Sigmoid colon (tissue), 7 donors: ENCODE data around the gene CEBPB. TPM values are rescaled to one million over a fixed set of nuclear protein-coding genes. Genes with fewer than 3 reads are reported as not detected.
"Not testable (repeated sequence)": the region's sequence is repeated elsewhere in the genome, so short reads cannot be mapped to it uniquely, and the experiment has no call there.

Experiments
- DNase-seq: peaks from one replicate; pipeline ENCODE4 v3.0.0-alpha.2; 2019
- H3K27ac ChIP-seq, 4 donors: fragments of 200-600 bp; sonication (generic); one replicate each; pipeline ENCODE4 v1.5.1; 2016 to 2019; ENCODE audit warnings: mild to moderate bottlenecking in 1 of 4
- H3K27me3 ChIP-seq, 3 donors: fragments of 200-600 bp; sonication (generic); one replicate each; pipeline ENCODE4 v1.5.1; 2019; ENCODE audit warnings: mild to moderate bottlenecking in 1 of 3
- H3K36me3 ChIP-seq, 4 donors: fragments of 200-600 bp; sonication (generic); one replicate each; pipeline ENCODE4 v1.5.1; 2016 to 2019
- H3K4me1 ChIP-seq, 4 donors: fragments of 200-600 bp; sonication (generic); one replicate each; pipeline ENCODE4 v1.5.1; 2017 to 2019
- H3K4me3 ChIP-seq, 4 donors: fragments of 200-600 bp; sonication (generic); one replicate each; pipeline ENCODE4 v1.5.1; 2017 to 2019; ENCODE audit warnings: mild to moderate bottlenecking in 2 of 4, moderate library complexity in 1 of 4
- H3K9me3 ChIP-seq, 4 donors: fragments of 200-600 bp in 3 of 4; sonication (generic) in 3 of 4; one replicate each; pipeline versions ENCODE4 v1.5.1 to v1.6.1; 2013 to 2019
- CTCF ChIP-seq, 4 experiments: fragments of 450-650 bp in 3 of 4; fragments of 200-600 bp in 1 of 4; IDR thresholded peaks; one replicate each; pipeline ENCODE4 v1.5.1; 2016 to 2019; ENCODE audit warnings: antibody characterized with exemption in 4 of 4, mild to moderate bottlenecking in 3 of 4, moderate library complexity in 2 of 4
- EP300 ChIP-seq, 4 donors: sonication (generic); formaldehyde crosslinking; IDR thresholded peaks; one replicate each; pipeline ENCODE4 v1.6.1; 2017; ENCODE audit warnings: antibody characterized with exemption in 4 of 4
- POLR2A ChIP-seq, 2 donors: fragments of 450-650 bp; IDR thresholded peaks; one replicate each; pipeline ENCODE4 v1.6.1; 2016; ENCODE audit warnings: antibody characterized with exemption in 2 of 2, mild to moderate bottlenecking in 2 of 2, moderate library complexity in 2 of 2
- POLR2AphosphoS5 ChIP-seq, 4 donors: sonication (generic); formaldehyde crosslinking; IDR thresholded peaks; one replicate each; pipeline ENCODE4 v1.6.1; 2017; ENCODE audit warnings: antibody characterized with exemption in 4 of 4
- WGBS, 2 donors: extraction: QIAGEN DNeasy Blood & Tissue Kit; methylation state at CpG; one replicate each; pipeline ENCODE4 v1.1.7; 2013; 5-methylcytosine and 5-hydroxymethylcytosine counted together
- intact Hi-C: fragments of 100-400 bp; cut with DNase I; formaldehyde crosslinking; loops from one replicate; pipeline ENCODE4 v1.15.1; 2023
- polyA plus RNA-seq, 3 donors: library from polyadenylated mRNA; stranded (reverse); fragments of 200-250 nt; gene quantifications; one replicate each; pipeline ENCODE4 v1.2.3, GENCODE V29; 2013
- total RNA-seq, 4 donors: library from RNA; depleted of rRNA; stranded (reverse); fragments of >200 nt; gene quantifications; one replicate each; pipeline ENCODE4 v1.1.0, GENCODE V29; 2016
- donor health status: healthy with polysubstance abuse.
- donor health status: Bipolar disorder and iron deficiency.
- donor health status: healthy.

The CEBPB gene
- total and polyA plus RNA-seq, 7 donors: 6.9 to 173 (median 53.2) TPM

DNA sequence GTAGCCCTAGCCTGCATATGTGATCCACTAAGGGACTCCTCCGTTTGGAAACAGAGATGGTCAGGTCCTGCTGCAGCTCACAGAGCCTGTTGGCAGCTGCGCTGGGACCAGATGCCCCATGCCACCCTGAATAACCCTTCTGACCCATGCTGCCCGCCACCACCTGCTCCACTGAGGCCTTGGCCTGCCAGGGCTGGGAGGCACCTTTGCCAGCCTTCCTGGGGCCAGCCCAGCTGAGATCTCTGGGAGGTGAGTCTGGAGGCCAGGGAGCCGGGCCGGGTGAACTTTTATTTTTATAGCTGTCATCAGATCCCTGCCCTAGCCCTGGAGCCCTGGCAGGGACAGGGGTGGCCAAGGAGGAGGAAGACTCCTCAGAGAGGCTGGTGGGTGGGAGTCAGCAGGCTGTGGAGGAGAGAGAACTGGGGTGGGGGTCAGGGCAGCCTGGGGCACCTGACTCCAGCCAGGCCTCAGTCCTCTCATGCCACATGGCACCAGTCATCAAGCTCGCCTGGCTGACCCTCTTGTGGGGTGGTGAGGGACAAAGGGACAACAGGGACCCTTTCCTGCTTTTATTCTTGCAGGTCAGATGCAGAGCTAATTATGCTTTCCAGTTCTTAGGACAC lies 10.0 kb downstream of the CEBPB start:
- H3K27me3 ChIP-seq: no peaks in the 10 kb centered on the region
- intact Hi-C loops: no loop called here
- TF ChIP-seq POLR2AphosphoS5 (IDR thresholded peaks at IDR 0.05) (no peak), POLR2A (IDR thresholded peaks at IDR 0.05) (no peak), CTCF (IDR thresholded peaks at IDR 0.05) (no peak), EP300 (IDR thresholded peaks at IDR 0.05) (no peak)
- 54 to 84% methylated on average over 6 of the region's 6 CpGs for WGBS, 2 donors
- DNase-seq: peak; percentile 70
- H3K9me3 ChIP-seq: peaks cover 0 to 4% (median 0%) of the 10 kb centered on the region in 4 donors
- no peaks in the 10 kb centered on the region for H3K4me1 ChIP-seq
- H3K4me3 ChIP-seq: no peak overlapping the region
- no peak overlapping the region for H3K27ac ChIP-seq
- H3K36me3 ChIP-seq: no peaks in the 10 kb centered on the region

GRCh38 chr20:50201710-50202109 lies 11.1 kb downstream of the CEBPB start:
- H3K36me3 ChIP-seq, intact Hi-C loops, H3K27ac ChIP-seq, H3K27me3 ChIP-seq, H3K4me1 ChIP-seq, H3K4me3 ChIP-seq, H3K9me3 ChIP-seq: not testable (repeated sequence)
- DNase-seq: peak; percentile 62
- WGBS, 2 donors: 95 to 96% methylated on average over 7 of the region's 7 CpGs

- Histone ChIP-seq H3K4me1 (no peaks in the 10 kb centered on the region), H3K27me3 (no peaks in the 10 kb centered on the region), H3K27ac (no peak overlapping the region), H3K9me3 (peaks cover 0 to 4% (median 0%) of the 10 kb centered on the region in 4 donors), H3K36me3 (no peaks in the 10 kb centered on the region), H3K4me3 (no peak overlapping the region)
- no peak for DNase-seq
- WGBS, 2 donors: 75 to 93% methylated on average over 5 of the region's 5 CpGs
- TF ChIP-seq POLR2A (IDR thresholded peaks at IDR 0.05) (no peak), POLR2AphosphoS5 (IDR thresholded peaks at IDR 0.05) (no peak), CTCF (IDR thresholded peaks at IDR 0.05) (no peak), EP300 (IDR thresholded peaks at IDR 0.05) (no peak)
- intact Hi-C loops: no loop called here
Observed at GRCh38 chr20:50202677-50203076, 12.0 kb downstream of the CEBPB start.

DNA sequence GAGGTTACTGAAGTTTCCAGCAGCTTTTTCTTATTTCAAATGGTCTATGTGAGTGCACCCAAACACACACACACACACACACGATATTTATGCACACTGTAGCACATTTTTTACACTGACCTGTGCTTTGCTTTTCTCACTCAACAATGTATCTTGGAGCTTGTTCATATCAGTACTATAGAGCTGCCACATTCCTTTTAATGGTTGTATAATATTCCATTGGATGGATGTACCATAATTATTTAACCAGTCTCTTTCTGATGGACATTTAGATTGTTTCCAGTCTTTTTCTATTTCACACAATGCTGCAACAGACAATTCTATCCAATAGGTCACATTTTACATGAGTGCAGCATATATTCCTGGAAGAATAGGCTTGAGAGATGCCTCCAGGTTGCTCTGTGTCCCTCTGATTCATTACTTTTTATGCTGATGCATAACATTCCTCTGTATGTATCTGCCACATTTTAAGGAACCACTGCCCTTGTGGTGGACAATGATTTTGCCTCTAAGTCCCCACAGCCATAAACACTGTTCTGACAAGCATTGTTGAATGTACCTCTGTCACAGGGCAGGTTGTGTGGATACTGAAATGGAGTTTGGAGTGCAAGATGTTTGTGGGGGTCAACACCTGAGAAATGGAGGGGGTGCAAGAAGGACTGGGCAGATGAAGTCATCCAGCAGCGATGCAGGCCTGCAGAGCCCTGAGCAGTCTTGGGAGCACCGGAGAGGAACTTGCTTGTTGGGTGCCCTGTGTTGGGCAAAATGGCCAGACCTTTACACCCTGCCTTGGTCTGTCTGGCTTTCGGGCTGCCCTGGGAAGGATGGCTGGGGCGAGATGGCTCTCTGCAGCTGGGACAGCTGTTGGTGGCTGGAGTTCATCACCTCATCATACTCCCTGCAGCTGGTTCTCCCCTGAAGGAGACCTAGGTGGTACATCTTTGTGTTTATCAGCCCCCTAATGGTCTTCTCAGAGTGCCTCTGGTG lies 13.6 kb downstream of the CEBPB start:
- H3K9me3 ChIP-seq: peaks cover 0 to 4% (median 0%) of the 10 kb centered on the region in 4 donors
- no peaks in the 10 kb centered on the region for H3K36me3 ChIP-seq
- no peaks in the 10 kb centered on the region for H3K4me1 ChIP-seq
- intact Hi-C loops: no loop called here
- no peak for TF ChIP-seq CTCF (IDR thresholded peaks at IDR 0.05)
- TF ChIP-seq POLR2AphosphoS5 (IDR thresholded peaks at IDR 0.05): no peak
- no peak for TF ChIP-seq POLR2A (IDR thresholded peaks at IDR 0.05)
- TF ChIP-seq EP300 (IDR thresholded peaks at IDR 0.05): no peak
- 94 to 95% methylated on average over 5 of the region's 5 CpGs for WGBS, 2 donors
- H3K27ac ChIP-seq: no peak overlapping the region
- DNase-seq: no peak
- no peaks in the 10 kb centered on the region for H3K27me3 ChIP-seq
- no peak overlapping the region for H3K4me3 ChIP-seq

- intact Hi-C loops: no loop called here
- TF ChIP-seq POLR2AphosphoS5 (IDR thresholded peaks at IDR 0.05): no peak
- no peak for TF ChIP-seq EP300 (IDR thresholded peaks at IDR 0.05)
- no peak for TF ChIP-seq POLR2A (IDR thresholded peaks at IDR 0.05)
- TF ChIP-seq CTCF (IDR thresholded peaks at IDR 0.05): no peak
- Histone ChIP-seq H3K36me3 (no peaks in the 10 kb centered on the region), H3K27ac (no peak overlapping the region), H3K9me3 (no peaks in the 10 kb centered on the region), H3K4me1 (no peaks in the 10 kb centered on the region), H3K27me3 (no peaks in the 10 kb centered on the region), H3K4me3 (no peak overlapping the region)
- no peak for DNase-seq
- 67 to 80% methylated on average over 1 of the region's 1 CpG for WGBS, 2 donors
Observed at GRCh38 chr20:50207026-50207425, 16.4 kb downstream of the CEBPB start.
